Stimulated activated CD4-positive, alpha-beta T cell treated with anti-CD3 and anti-CD28 coated beads, Interleukin-12 subunit alpha, Interleukin-12 subunit beta, amount 100 ng/mL, for 48 hours (primary cell): ENCODE data around the gene MBIP.
A peak's percentile ranks its signal among the peaks of the same experiment; 100 is the strongest.

Source experiments
- DNase-seq, 3 donors: peaks; one replicate each; pipeline ENCODE4 v3.0.0-alpha.2; 2020; ENCODE audit warnings: low read depth in 2 of 3, low spot score in 1 of 3

MBIP gene

DNA sequence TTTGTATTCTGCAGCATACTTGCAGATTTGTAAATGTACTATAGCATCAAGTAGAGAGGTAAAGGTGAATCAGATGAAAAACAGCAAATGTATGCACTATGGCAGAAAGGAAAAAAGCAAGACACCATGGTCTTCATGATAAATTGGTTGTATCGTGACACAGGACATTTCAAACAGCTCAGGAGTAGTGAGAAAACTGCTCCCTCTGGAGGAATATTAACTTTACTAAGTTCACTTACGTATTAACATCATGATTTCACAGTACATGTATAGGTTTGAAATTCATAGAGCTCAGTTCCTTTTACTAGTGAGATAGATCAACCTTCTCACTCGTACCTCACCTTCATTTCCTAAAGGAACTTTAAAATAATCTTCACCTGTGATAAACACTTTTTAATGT is 6.5 kb downstream of the MBIP start:
- DNase-seq: no peak

DNA sequence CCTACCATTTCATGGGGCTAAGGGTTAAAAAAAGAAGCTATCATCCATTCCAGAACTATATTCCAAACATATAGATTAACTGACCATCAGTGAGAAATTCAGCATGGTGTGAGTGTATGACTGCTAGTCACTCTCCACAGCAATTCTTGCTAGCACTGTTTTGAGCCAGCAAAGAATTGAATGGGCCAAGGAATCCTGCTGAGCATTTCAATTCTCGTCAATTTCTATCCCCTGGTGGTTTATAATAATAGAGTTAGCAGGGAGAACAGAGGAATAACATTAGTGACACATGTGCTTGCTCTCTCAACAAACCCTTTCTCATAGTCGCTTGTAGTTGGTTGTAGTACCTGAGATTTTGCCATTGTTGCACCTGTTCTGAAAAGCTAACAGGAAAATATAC is 7.2 kb downstream of the MBIP start:
- DNase-seq: no peak

DNA sequence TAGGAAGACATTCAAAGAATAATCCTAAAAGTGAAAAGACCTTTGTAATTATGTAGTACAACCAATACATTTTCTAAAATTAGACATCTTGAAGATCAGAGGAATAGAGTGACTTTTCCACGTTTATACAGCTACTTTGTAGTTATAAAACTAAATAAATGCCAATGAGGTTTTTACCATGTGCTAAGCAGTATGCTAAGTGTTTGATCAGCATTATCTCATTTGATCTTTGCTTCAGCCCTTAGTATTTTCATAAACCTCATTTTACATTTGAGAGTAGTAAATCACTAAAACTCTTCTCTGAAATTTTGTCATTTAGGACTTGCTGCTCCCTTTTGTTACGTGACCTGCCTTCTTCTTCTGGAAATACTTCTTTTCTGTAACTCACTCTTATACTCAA is 13.6 kb downstream of the MBIP start:
- DNase-seq: no peak

DNA sequence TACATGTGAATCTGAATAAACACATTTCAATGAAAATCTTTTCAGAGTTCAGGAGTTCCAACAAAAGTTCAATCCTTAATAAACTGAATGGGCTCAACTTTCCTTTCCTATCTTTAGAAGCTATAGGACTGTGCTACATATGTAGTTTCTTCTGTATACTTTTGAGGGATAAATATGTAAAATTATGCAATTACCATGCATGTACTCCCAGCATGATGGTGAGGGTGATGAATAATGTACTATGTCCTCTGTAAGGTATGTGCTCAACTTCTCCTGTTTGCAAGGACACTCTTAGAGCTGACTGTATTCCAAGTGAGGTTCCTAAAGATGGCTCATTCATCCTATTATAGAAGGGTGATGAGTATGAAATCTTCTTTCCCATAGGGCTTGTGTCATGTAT is 15.5 kb downstream of the MBIP start:
- no peak for DNase-seq

DNA sequence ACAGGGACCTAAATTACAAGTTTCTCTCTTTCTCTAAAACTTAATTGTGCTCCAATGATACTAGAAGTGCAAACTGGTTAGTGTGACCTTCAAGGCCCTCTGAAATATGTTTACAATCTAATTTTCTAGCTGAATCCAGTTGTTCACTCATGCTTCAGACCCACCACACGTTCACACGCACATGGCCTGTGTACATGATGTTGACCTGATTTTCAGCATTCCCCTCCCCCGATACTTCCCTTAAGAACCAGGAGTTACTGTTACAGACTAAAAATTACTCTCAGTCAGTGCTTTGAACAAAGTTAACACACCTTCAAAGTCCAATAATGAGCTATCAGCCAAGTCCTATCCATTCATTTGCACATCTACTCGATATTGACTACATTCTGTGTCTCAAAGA is 16.5 kb downstream of the MBIP start:
- DNase-seq: no peak

DNA sequence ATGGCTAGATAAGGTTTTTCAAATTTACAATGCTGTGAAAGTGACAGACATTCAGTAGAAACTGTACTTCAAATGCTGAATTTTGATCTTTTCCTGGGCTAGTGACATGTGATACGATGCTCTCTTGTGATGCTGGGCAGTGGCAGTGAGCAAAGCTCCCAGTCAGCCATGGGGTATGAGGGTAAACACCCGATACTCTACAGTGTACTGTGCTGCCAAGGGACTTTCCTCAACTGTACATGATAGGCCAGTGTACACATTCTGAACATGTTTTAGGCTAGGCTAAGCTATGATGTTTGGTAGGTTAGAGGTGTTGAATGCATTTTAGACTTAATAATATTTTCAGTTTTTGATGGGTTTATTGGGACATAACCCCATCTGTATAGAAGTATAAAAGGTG is 17.6 kb downstream of the MBIP start:
- DNase-seq: no peak

DNA sequence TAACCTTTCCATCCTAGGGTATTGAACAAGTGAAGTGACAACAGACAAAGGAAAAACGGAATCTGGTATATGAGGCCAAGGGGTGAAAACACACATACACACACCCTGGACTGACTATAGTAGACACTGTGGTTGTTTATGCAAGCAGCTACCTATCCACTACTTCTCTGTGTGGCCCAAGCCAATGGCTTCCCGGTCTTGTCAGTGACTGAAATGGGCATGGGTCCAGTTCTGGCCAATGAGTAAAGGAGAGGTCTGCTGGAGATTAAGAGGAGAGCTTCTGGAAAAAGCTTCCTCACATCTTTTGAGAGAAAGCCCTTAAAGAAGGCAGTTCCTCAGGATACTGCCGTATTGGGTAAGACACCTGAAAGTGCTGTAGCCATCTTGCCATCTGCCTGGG is 19.3 kb downstream of the MBIP start:
- no peak for DNase-seq

DNA sequence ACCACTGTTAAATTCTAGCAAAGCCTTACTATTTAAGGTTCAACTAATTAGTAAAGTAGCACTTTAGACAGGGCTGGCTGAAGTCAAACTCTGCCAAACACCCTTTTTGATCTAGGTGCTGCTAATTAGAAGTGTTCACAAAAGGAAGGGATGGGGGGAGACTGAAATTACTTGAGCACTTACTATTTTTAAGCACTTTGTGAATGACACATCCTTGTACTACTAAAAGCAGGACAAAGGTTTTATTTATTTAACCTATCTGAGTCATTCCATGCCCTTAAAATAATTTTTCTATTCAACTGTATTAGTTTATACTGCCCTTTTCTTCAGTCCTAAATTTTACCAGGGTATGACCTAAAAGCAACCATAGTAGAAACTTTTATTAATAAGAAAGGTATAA is 20.1 kb downstream of the MBIP start:
- DNase-seq: no peak

DNA sequence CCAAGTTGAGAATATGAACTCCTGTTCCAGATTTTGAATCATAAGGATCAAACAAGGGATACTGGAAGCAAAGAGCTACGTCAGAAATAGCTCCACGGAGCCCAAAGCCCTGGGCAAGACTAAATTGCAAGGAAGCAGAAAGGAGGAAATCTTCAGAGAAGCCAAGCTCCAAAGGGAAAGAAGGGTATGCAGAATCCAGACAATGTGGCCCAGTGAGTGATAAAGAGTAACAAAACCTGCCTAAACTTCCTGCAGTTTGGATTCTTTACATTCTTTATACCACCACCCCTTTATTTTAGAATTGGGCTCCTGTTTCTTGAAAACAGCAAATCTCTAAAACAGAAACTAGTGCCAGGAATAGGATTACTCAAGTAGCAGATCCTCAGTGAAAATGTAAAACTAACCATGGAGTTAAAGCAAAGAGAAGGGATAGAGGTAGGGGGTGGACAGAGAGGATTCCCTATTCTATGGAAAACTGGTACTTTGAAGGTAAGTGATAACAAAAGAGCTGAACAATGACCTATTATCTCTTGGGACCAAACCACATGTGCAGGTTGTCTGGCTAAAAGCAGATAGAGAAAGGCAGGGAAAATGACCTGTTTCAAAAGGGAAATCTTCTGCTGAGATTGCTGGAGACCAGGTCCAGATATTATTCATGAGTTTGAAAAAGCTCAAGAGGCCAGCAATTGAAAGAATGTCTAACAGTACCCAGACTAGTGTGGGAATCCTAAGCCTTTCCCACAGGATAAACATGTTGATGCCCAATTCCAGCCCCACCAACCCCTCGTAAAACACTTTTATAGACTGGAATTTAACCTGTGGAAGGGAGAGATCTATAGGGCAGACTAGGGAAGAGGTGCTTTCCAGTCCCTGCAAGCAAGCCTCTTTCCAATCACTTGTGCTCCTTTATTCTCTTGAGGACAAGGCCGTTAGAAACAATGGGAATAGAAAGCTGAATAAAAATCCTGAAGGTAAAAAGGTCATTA is 24.5 kb downstream of the MBIP start:
- DNase-seq: no peak

DNA sequence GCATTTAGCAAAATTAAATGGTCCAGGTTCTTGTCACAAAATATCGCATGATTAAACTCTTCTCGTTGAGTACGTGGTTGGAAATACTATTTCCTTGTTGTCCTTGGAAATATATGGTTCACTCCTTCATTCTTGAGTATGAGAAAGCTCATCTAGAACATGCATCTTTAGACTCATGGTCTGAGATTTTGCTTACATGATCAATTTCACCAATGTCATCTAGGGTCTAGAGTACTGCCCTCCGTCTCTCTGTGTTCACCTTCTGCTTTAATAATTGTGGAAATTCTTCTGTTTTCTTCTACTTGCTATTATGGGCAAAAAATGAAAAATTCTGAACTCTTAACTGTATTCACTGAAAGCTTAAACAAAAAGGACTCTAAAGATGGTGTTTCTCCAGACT is 25.9 kb downstream of the MBIP start:
- DNase-seq: no peak

DNA sequence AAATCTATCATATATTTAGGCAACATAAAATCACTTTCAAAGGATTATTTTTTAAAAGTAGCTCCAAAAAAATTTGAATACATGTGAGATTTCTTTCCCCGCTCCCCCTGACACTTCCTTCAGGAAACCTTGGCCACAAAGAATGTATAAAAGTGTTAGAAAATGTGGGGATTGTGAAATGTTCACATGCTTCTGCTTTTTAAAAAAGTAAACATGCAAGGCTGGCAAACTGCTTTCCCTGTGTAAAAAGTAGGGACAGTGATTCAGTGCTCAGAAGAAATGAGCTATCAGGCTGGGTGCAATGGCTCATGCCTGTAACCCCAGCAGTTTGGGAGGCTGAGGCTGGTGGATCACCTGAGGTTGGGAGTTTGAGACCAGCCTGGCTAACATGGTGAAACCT is 26.6 kb downstream of the MBIP start:
- DNase-seq: no peak

DNA sequence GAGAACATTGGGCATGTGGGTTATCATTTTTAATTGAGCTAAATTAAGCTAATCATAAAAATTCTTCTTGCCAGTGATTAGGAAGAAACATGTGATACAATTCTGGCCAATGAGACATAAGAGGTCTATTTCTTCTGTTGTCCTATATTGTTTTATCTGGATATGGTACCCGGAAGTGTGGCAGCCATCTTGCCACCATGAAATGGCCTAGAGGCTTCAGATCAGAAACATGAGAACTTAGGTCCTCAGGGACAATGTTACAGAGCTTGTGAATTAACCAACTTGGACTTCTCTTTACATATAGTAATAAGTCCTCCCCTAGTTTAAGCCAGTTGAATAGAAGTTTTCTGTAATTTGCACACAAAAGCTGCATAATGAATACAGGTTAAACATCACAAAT is 30.5 kb downstream of the MBIP start:
- DNase-seq: no peak

DNA sequence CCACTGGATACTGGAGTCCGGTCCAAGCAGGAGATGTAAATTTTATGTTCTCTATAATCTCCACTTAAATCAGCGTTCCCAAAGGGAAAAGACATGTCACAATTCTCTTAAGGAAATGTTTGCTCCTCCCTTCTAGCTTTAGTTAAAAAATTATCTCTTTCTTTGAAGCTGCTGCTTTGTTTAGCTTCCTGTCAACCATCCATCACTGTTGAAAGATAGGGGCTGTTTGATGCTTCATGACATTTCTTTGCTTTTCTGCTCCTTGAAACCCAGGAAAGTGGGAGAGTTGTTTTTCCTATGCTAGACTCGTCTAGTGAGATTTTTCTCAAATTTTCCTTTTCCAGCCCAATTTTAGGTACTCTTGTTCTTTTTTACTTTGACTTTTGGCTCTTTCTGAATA is 31.9 kb downstream of the MBIP start:
- no peak for DNase-seq

DNA sequence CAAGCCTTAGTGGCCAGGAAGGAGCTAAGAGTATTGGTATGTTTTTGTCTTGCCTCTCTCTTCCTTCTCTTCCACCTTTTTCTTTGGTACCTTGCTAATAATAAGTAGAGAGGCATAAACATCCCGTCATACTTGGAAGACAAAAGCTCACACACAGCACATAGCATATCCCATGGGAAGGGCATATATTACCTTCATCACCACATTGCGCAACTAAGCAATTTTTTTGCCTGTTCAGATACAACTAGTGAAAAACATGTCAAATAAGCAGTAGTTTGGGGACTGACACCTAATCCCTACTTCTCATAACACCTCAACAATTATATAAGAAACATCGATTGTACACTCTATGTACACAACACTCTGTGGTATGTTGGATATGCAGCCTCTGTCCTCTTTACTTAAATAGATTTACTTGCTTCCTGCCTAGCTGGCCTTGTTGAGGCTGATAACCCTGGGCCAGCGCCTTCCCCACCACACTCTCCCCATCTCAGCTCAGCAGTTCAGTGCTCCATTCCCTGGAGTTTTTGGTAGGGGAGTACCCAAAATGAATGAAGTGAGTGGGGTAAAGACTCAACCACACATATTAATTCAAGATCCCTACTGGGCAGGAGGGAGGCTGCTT is 35.4 kb downstream of the MBIP start:
- DNase-seq: no peak

DNA sequence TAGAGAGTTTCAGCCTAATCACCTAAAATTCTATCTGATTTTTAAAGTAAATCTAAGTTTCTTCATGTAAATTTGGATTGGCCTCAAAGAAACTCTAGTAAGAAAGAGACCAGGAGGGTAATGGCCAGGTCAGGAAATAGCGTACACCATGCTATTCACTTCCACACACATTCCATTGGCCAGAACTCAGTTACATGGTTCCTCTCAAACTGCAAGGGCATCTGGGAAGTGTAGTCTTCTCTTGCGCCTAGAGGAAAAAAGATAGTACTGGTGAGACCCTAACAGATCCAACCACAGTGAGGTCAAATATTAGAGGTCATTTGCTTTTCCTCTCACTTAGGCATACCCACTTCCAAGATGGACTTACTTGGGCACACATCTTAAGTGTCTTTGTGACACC is 39.1 kb downstream of the MBIP start:
- no peak for DNase-seq

DNA sequence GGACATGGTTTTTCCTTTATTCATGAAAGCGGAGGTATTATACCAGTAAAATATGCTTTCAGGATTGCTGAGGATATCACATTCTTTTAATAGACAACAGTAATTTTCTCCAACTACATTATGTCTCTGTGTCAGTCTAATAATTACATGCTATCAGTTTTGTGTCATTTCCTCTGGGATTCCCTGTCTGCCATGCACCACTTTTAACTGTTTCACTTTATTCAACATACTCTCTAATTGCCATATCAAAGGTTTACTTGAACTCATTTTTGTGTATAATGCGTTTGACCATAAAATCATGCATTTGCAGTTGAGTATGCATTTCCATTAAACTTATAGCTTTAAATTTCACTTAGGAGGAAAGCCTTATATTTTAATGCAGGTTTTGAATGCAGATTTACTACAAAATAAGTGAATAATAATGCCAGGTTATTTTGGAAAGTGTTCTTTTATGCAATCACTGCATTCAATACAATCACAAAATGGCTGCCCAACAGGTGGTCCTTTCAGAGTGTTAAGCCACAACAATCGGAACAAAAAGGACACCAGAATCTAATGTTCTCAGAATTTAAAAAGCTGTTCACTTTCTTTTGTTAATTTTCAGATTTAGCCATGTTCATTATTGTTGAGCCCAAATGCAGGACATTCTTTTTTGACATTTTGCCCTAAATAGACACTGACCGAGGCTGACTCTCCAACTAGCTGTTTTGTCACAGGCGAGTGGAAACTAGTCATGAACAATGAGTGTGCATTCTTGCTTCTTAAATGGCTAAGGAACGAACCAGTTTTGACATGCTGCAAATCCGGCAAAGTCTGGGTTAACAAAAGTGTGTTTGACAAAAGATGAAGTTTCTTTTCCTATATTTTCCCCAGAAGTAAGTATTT is 40.9 kb downstream of the MBIP start:
- DNase-seq: no peak

DNA sequence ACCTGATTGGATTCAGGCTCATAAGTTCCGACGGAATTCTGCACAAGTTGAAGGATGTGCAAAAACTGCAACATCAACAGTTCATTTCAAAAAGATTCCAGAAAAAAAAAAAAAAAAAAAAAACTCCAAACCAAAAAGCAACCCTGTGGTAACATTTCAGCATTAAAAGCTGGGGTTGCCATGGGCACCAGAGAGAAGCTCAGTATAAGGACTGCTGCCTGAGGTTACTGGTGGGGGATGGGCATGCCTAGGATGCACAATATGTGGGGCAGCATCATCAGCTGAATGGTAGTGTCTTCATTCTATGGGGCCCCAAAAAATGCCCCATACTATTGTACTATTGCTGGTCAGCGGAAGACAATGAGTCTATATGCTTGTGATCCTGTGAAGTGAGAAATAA is 44.7 kb downstream of the MBIP start:
- DNase-seq: no peak

DNA sequence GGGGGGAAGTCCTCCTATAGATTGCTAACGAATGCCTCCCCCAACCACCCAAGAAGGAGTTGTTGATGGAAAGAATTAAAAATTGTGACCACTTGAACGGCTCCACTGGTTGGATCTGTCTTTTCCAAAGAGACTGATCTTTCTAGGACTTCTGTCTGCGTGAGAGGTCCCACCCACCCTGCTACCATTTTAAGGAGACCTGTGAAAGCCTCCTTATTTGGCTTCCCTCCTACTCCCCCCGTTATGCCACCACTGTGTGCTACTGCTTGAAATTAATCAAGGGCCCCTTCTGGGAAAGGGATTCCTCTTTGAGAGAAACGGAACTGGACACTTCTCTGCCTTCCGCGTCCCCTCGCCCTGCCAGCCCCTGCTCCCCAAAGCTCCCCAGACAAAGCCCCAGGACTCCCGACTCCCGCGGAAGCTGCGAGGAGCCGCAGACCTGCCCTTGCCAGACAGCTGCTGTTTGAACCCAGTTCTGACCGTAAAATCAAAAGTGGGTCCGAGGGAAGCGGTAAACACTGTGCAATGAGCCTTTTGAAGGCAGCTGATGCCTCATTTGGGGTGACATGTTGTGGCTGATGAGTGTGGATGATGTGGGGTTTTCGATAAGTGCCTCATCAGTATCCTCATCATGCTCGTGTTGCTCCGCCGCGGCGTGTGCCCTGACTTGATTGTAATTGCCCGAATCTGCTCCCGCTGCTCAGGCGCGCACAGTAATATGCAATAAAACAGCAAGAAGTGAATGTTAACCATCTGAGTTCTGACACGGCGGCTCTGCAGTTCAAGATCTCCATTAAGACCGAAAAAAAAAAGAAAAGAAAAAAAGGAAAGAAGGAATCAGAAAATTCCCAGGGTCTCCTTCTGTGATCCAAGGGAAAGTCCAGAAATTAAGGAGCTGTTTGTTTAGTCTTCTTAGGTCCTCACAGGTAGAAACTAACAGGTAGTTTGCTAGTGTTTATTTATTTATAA is 48.2 kb downstream of the MBIP start:
- peak; percentile 4 to 11 (median 8) for DNase-seq

DNA sequence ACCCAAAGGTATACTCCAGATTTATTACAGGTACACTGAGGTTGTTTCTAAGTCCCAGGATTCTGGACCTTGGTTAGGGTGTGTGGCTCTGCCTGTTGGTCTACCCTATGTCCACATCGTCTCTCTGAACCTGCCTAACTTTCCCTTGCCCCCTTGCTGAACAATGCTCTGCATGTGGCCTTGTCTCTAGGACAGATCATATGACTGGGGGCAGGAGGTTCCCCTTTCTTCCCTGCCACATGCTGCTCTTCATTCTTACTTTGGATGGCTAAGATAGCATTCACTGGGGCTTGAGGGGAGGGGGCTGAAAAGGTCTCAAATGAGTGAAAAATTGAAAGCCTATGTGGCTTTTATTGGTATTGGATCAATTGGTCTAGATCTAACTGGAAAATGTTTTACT is 49.2 kb downstream of the MBIP start:
- DNase-seq: no peak

DNA sequence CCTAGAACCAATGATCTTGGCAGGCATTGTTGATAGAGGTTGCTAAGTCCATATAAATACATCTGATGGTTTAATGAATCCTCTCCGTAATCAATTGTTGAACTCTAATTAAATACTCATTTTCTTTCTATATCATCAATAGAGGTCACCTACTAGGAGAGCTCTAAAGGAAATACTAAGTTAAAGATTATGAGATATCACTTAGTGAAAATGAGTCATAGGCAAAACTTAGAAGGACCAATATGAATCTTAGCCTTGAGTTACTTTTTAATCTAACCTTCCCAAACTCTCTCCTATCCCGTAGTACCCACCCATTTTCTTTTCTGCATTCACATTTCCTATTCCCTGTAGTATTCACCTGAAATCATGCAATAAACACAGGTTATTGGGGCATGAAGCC is 50.2 kb downstream of the MBIP start:
- no peak for DNase-seq

DNA sequence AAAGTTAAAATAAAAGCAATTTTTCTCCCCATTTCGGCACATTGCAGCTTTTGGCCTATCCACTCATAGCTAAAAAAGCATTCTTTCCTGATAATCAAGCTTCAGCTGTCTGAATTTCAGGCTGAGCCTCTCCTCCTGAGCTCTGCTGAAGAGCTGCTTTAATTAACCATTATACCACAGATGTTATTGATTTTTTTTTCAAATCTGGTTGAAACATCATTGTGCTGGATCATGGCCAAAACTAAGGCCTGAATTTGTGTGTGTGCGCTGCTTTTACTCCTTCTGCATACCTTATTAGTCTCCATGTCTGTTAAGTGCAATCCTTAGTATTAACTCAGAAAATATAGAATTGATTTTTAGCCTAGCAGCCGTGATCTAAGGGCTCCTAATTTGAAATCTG is 52.3 kb downstream of the MBIP start:
- no peak for DNase-seq
